H1 (cell line): ENCODE data around the gene MICALL2. TPM values are rescaled to one million over a fixed set of nuclear protein-coding genes. Genes with fewer than 3 reads are reported as not detected.

ENCODE experiments used
- CTCF ChIA-PET: fragments of 300-600 bp; sonication (Branson Sonifier 250); formaldehyde crosslinking; loops from one replicate; lab custom pipeline; 2021; ENCODE audit not compliant: partially characterized antibody; lab: Charles Lee
- POLR2A ChIA-PET: fragments of 300-600 bp; sonication (Branson Sonifier 250); formaldehyde crosslinking; loops from one replicate; lab custom pipeline; 2021; ENCODE audit warnings: inconsistent platforms; ENCODE audit not compliant: partially characterized antibody; lab: Charles Lee
- DNase-seq, 2 experiments: peaks; one replicate each; pipeline versions ENCODE4 v3.0.0 to v3.0.0-alpha.2; 2010 to 2022; ENCODE audit warnings: low spot score in 2 of 2, low read depth in 1 of 2, mixed read lengths in 1 of 2
- FAIRE-seq: peaks from 2 replicates; lab custom pipeline; 2011; peaks lifted over from hg19 to GRCh38; lab: Jason Lieb, UNC
- H2AFZ ChIP-seq: 2 replicates; pipeline ENCODE4 v1.8.1; 2012; ENCODE audit warnings: low read length, inconsistent platforms
- H2AK5ac ChIP-seq: 2 replicates; pipeline ENCODE4 v1.6.1; 2013; ENCODE audit warnings: low read depth, low read length
- H2BK120ac ChIP-seq: replicated peaks from 2 replicates; pipeline ENCODE3; 2013; ENCODE audit warnings: low read depth, low read length, inconsistent platforms
- H2BK12ac ChIP-seq: 2 replicates; pipeline ENCODE4 v1.6.1; 2013; ENCODE audit warnings: low read depth, low read length
- H2BK15ac ChIP-seq: 2 replicates; pipeline ENCODE4 v1.6.1; 2013; ENCODE audit warnings: low read length
- H2BK20ac ChIP-seq: 2 replicates; pipeline ENCODE4 v1.6.1; 2013; ENCODE audit warnings: low read length
- H2BK5ac ChIP-seq: 2 replicates; pipeline ENCODE4 v1.6.1; 2013; ENCODE audit warnings: low read depth, low read length
- H3K14ac ChIP-seq: 2 replicates; pipeline ENCODE4 v1.6.1; 2013; ENCODE audit warnings: inconsistent platforms; ENCODE audit not compliant: insufficient read length
- H3K18ac ChIP-seq: 2 replicates; pipeline ENCODE4 v1.6.1; 2013; ENCODE audit warnings: low read length; ENCODE audit errors: extremely low read depth
- H3K23ac ChIP-seq: 2 replicates; pipeline ENCODE4 v1.6.1; 2013; ENCODE audit warnings: inconsistent platforms; ENCODE audit not compliant: insufficient read length
- H3K23me2 ChIP-seq: 2 replicates; pipeline ENCODE4 v1.6.1; 2013; ENCODE audit warnings: low read depth, low read length
- H3K27ac ChIP-seq: 2 replicates; pipeline ENCODE4 v1.6.1; 2011; ENCODE audit warnings: low read depth, low read length, inconsistent platforms
- H3K27me3 ChIP-seq, 4 experiments: replicated peaks in 1 of 4; 1 replicate in 1 of 4; 2 replicates in 3 of 4; pipeline versions ENCODE4 v1.6.1 to v1.8.1; 2011 to 2013; ENCODE audit warnings: low read length in 3 of 4, mild to moderate bottlenecking in 3 of 4, inconsistent platforms in 2 of 4, mixed read lengths in 2 of 4, moderate library complexity in 1 of 4; ENCODE audit not compliant: control insufficient read depth in 3 of 4, insufficient read depth in 3 of 4; ENCODE audit errors: extremely low read depth in 1 of 4
- H3K36me3 ChIP-seq, 4 experiments: 2 replicates each; pipeline versions ENCODE4 v1.6.1 to v1.8.1; 2011 to 2013; ENCODE audit warnings: mild to moderate bottlenecking in 4 of 4, low read length in 3 of 4, moderate library complexity in 2 of 4, control low read depth in 1 of 4, inconsistent platforms in 1 of 4; ENCODE audit not compliant: insufficient read depth in 4 of 4, control insufficient read depth in 2 of 4
- H3K4ac ChIP-seq: replicated peaks from 2 replicates; pipeline ENCODE3; 2013; ENCODE audit warnings: low read length, low read depth, mixed read lengths, inconsistent platforms; ENCODE audit not compliant: insufficient read length
- H3K4me1 ChIP-seq, 4 experiments: replicated peaks in 1 of 4; 1 replicate in 1 of 4; 2 replicates in 3 of 4; pipeline versions ENCODE4 v1.6.1 to v1.8.1; 2011 to 2013; ENCODE audit warnings: low read length in 3 of 4, inconsistent platforms in 2 of 4, mixed read lengths in 1 of 4; ENCODE audit not compliant: insufficient read depth in 4 of 4, control insufficient read depth in 3 of 4
- H3K4me2 ChIP-seq, 2 experiments: 2 replicates each; pipeline versions ENCODE4 v1.6.1 to v1.8.1; 2011 to 2013; ENCODE audit warnings: low read depth in 2 of 2, low read length in 2 of 2, control low read depth in 1 of 2, inconsistent platforms in 1 of 2, mild to moderate bottlenecking in 1 of 2; ENCODE audit not compliant: insufficient read depth in 1 of 2
- H3K4me3 ChIP-seq, 4 experiments: fragments of 200-600, 300-600 bp in 1 of 4; sonication (generic), shearing (Covaris generic), sonication (Bioruptor Twin) in 1 of 4; 2 replicates each; pipeline versions ENCODE4 v1.5.1 to v1.8.1; 2011 to 2016; ENCODE audit warnings: low read length in 4 of 4, low read depth in 3 of 4, control low read depth in 2 of 4, inconsistent platforms in 2 of 4, mild to moderate bottlenecking in 2 of 4, mixed read lengths in 1 of 4, moderate library complexity in 1 of 4; ENCODE audit not compliant: insufficient read depth in 2 of 4; ENCODE audit errors: extremely low read depth in 1 of 4
- H3K56ac ChIP-seq: replicated peaks from 2 replicates; pipeline ENCODE3; 2013; ENCODE audit warnings: low read depth, mild to moderate bottlenecking, mixed read lengths, low read length, inconsistent platforms; ENCODE audit not compliant: insufficient read length
- H3K79me1 ChIP-seq: 2 replicates; pipeline ENCODE4 v1.6.1; 2013; ENCODE audit warnings: low read depth, low read length, control low read depth
- H3K79me2 ChIP-seq, 2 experiments: 2 replicates each; pipeline versions ENCODE4 v1.6.1 to v1.8.1; 2012 to 2013; ENCODE audit warnings: low read length in 2 of 2, mild to moderate bottlenecking in 2 of 2, inconsistent platforms in 1 of 2; ENCODE audit not compliant: insufficient read depth in 2 of 2, control insufficient read depth in 1 of 2
- H3K9ac ChIP-seq, 4 experiments: replicated peaks in 1 of 4; 1 replicate in 1 of 4; 2 replicates in 3 of 4; pipeline versions ENCODE4 v1.6.1 to v1.8.1; 2011 to 2013; ENCODE audit warnings: low read depth in 3 of 4, low read length in 3 of 4, control low read depth in 2 of 4, mild to moderate bottlenecking in 2 of 4, moderate library complexity in 2 of 4, inconsistent platforms in 1 of 4; ENCODE audit errors: extremely low read depth in 1 of 4
- H3K9me3 ChIP-seq, 2 experiments: 2 replicates each; pipeline versions ENCODE4 v1.6.1 to v1.8.1; 2012 to 2013; ENCODE audit warnings: mild to moderate bottlenecking in 2 of 2, moderate library complexity in 2 of 2, control low read depth in 1 of 2, inconsistent platforms in 1 of 2, low read depth in 1 of 2, low read length in 1 of 2, mixed read lengths in 1 of 2; ENCODE audit not compliant: insufficient read depth in 2 of 2
- H4K20me1 ChIP-seq, 2 experiments: replicated peaks in 1 of 2; 2 replicates each; pipeline versions ENCODE3 to v1.8.1; 2011 to 2013; ENCODE audit warnings: inconsistent platforms in 2 of 2, low read length in 2 of 2, mild to moderate bottlenecking in 1 of 2; ENCODE audit not compliant: insufficient read depth in 2 of 2, control insufficient read depth in 1 of 2
- H4K5ac ChIP-seq: 2 replicates; pipeline ENCODE4 v1.6.1; 2013; ENCODE audit warnings: low read length, low read depth, mixed read lengths, inconsistent platforms; ENCODE audit not compliant: insufficient read length
- H4K8ac ChIP-seq: 2 replicates; pipeline ENCODE4 v1.8.0; 2013; ENCODE audit warnings: mild to moderate bottlenecking, moderate library complexity, low read length, inconsistent platforms; ENCODE audit not compliant: insufficient read depth; ENCODE audit errors: extremely low read depth
- H4K91ac ChIP-seq: replicated peaks from 2 replicates; pipeline ENCODE3; 2013; ENCODE audit warnings: low read length, mixed read lengths, inconsistent platforms; ENCODE audit not compliant: insufficient read length
- CTBP2 ChIP-seq: IDR thresholded peaks from 2 replicates; pipeline ENCODE4 v1.7.0; 2011; ENCODE audit warnings: borderline replicate concordance, mild to moderate bottlenecking, moderate library complexity, mixed read lengths, low read length; ENCODE audit not compliant: insufficient read depth, insufficient read length
- TAF1 ChIP-seq: IDR thresholded peaks from 2 replicates; pipeline ENCODE4 v1.6.1; 2011; ENCODE audit warnings: mild to moderate bottlenecking, low read depth, low read length
- TAF7 ChIP-seq: optimal IDR thresholded peaks from 2 replicates; pipeline ENCODE3; 2011; ENCODE audit warnings: low read depth, mild to moderate bottlenecking, inconsistent platforms, low read length, moderate library complexity, borderline replicate concordance
- YY1 ChIP-seq: IDR thresholded peaks from 2 replicates; pipeline ENCODE4 v1.6.1; 2011; ENCODE audit warnings: low read depth, mild to moderate bottlenecking, low read length
- WGBS, 2 experiments: shearing (Covaris generic) in 1 of 2; methylation state at CpG; one replicate each; pipeline versions ENCODE4 v1.1.6 to v1.1.7; 2013 to 2015; ENCODE audit warnings: low lambda C conversion rate in 2 of 2, mixed read lengths in 2 of 2, inconsistent platforms in 1 of 2, low coverage in 1 of 2, missing lambda C conversion rate in 1 of 2; ENCODE audit not compliant: insufficient replicate concordance in 2 of 2, insufficient coverage in 1 of 2, insufficient read length in 1 of 2; ENCODE audit errors: extremely low coverage in 1 of 2, missing lambda C conversion rate in 1 of 2; 5-methylcytosine and 5-hydroxymethylcytosine counted together
- polyA plus RNA-seq, 7 experiments: library from polyadenylated mRNA; depleted of rRNA in 3 of 7; stranded (reverse) in 5 of 7; unstranded in 2 of 7; fragments of >200 nt in 5 of 7; fragments of 200-250 nt in 2 of 7; gene quantifications; 1 replicate in 5 of 7; 2 replicates in 1 of 7; 4 replicates in 1 of 7; pipeline versions ENCODE4 v1.2.1 to v1.2.3, GENCODE V29; 2011 to 2013; ENCODE audit warnings: missing spikeins in 2 of 7, mixed read lengths in 2 of 7
- total RNA-seq: library from RNA; stranded (reverse); fragmentation: NEBNext Ultra II Directional; extraction: Animal tissue kit (Norgen Biotek cat#: 25700); gene quantifications from 2 replicates; pipeline ENCODE4 v1.2.1, GENCODE V29; 2021

The MICALL2 gene
- total and polyA plus RNA-seq, 2 of the 8 experiments (the other 6 are each of a cell fraction or from before 2014, with no cell fraction given) = 5.3 to 8.5 TPM

DNA sequence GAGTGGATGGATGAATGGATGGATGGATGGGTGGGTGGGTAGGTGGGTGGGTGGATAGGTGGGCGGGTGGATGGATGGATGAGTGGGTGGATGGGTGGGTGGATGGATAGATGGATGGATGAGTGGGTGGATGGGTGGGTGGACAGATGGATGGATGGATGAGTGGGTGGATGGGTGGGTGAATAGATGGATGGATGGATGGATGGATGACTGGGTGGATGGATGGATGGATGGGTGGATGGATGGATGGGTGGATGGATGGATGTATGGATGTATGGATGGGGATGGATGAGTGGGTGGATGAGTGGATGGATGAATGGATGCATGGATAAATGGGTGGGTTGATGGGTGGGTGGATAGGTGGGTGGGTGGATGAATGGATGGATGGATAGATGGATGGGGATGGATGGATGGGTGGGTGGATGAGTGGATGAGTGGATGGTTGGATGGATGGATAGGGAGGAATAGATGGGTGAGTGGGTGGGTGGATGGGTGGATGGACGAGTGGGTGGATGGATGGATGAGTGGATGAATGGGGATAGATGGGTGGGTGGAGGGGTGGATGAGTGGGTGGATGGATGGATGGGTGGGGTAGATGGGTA lies 43.8 kb downstream of the MICALL2 start:
- 67% methylated on average over 1 of the region's 2 CpGs; no CpG with 5 or more reads in 1 of the 2 experiments for WGBS, 2 experiments
- no peak overlapping the region for H3K23ac ChIP-seq
- no peak overlapping the region for H3K4me2 ChIP-seq
- CTCF ChIA-PET = interaction anchor here (3.6 kb wide), 1 partner anchor 17 kb away, joined by 21 read pairs; no protein-coding TSS in a partner anchor
- H3K27me3 ChIP-seq = peaks cover 0 to 9% (median 8%) of the 10 kb centered on the region in 4 experiments; a peak in 4 of 7 replicates
- H3K79me2 ChIP-seq = no peaks in the 10 kb centered on the region
- H4K91ac ChIP-seq = no peak overlapping the region
- H2AK5ac ChIP-seq = no peak overlapping the region
- H4K20me1 ChIP-seq = peaks cover 2 to 11% of the 10 kb centered on the region in 2 experiments
- H4K5ac ChIP-seq = no peak overlapping the region
- FAIRE-seq (no peak), DNase-seq (no peak)
- no peak overlapping the region for H2BK12ac ChIP-seq
- no peak overlapping the region for H4K8ac ChIP-seq
- H2BK120ac ChIP-seq = no peak overlapping the region
- H3K27ac ChIP-seq = no peak overlapping the region
- no peak overlapping the region for H2BK20ac ChIP-seq
- no peak overlapping the region for H3K4me3 ChIP-seq
- POLR2A ChIA-PET = no interaction called here
- H3K9me3 ChIP-seq = no peaks in the 10 kb centered on the region
- H3K23me2 ChIP-seq = peaks cover 14% of the 10 kb centered on the region; the same call in 1 of the 2 replicates
- H3K36me3 ChIP-seq = no peaks in the 10 kb centered on the region
- H3K56ac ChIP-seq = no peak overlapping the region
- H3K4ac ChIP-seq = no peak overlapping the region
- H3K4me1 ChIP-seq = peaks cover 0 to 3% (median 2%) of the 10 kb centered on the region in 4 experiments; a peak in 4 of 7 replicates
- no peak overlapping the region for H3K18ac ChIP-seq
- H2AFZ ChIP-seq = no peak overlapping the region
- no peaks in the 10 kb centered on the region for H3K79me1 ChIP-seq
- H3K9ac ChIP-seq = no peak overlapping the region
- no peak overlapping the region for H2BK15ac ChIP-seq
- H2BK5ac ChIP-seq = no peak overlapping the region
- no peak overlapping the region for H3K14ac ChIP-seq
- TF ChIP-seq TAF1 = no peak
- no peak for TF ChIP-seq CTBP2
- TF ChIP-seq YY1 = no peak
- no peak for TF ChIP-seq TAF7
